ENCODE data around the gene UBLCP1.

UBLCP1 gene

DNA sequence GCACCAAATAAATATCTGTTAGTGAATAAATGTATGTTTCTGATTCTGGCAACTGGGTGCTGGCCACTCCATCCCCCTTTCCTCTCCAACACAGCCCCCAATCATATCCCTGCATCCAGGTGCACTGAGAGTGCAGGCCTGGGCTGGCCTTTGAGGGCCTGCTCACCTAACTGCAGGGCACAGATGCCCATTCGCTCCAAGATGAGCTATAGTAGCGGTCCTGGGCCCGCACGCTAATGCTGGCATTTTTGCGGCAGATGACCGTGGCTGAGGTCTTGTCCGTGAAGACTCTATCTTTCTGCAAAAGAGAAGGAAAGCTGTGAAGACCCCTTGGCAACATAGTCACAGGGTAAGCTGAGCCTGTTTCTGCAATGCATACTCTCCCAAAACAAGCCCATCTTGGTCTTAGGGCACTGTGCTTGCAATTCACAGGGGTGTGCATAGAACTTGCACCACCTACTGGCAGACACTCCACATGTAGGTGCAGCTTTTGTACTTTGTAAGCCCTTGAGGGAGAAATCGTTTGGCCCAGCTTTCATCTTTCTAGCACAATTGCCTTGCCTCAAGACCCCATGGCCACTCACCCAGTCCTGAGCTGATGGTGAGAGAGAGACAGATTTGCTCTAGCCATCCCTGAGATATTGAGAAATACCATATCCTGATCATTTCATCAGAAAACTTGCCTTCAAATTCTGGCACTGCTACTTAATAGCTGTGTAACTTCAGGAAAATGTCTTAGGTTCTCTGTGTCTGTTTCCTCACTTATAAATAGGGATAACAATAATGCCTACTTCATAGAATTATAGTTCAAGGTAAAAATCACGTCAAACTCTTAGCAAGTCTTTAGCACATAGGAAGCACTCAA lies 53.7 kb downstream of the UBLCP1 start:
- DNase-seq: no peak

DNA sequence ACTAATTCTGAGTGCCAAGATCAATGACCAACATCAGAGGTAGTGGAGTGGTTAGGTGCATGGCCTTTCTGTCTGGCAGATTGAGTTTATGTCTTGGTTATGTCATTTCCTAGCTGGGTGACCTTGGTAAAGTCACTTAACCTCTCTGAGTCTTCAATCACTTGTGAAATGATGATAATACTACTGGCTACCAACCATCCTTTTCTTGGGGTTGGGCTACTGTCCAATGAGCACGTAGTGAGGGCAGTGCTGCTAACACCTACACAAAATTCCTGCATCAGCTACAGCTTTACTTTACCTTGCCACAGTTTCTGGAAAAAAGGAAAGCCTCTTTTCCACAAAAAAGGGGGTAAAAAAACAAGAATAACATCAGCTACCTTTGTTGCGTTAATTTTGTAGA lies 54.8 kb downstream of the UBLCP1 start:
- DNase-seq: no peak

DNA sequence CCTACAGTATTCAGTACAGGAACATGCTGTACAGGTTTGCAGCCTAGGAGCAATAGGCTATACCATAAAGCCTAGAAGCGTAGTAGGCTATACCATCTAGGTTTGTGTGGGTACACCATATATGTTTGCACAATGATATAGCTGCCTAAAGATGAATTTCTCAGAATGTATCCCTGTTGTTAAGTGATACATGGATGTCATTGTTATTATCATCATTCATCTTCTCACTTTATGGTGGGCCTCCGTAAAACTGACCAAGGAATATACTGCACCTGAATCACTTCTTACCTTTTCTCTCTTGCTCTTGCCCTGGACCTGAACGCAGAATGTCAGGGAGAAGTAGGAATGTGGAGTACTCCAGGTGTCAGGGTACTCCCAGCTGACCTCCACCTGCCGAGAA lies 55.4 kb downstream of the UBLCP1 start:
- DNase-seq: no peak

GRCh38 chr5:159319363-159319762 lies 56.3 kb downstream of the UBLCP1 start:
- no peak for DNase-seq

DNA sequence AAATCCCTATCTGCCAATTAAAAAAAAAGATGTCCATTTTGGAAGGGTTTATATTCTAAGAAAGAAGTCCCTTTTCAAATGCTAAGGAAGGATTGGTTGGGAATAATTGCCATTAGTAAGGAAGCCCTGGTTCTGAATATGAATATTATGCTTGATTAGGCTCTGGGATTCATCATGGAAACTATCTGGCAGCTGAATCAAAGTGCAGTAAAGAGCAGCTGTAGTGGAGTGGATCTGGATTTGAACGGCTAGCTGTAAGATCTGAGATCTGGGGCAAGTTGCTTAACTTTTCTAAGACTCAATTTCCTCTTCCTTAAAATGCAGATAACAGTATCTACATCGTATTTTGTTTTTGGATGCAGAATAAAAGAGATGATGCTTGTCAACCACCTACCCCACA lies 56.7 kb downstream of the UBLCP1 start:
- no peak for DNase-seq

DNA sequence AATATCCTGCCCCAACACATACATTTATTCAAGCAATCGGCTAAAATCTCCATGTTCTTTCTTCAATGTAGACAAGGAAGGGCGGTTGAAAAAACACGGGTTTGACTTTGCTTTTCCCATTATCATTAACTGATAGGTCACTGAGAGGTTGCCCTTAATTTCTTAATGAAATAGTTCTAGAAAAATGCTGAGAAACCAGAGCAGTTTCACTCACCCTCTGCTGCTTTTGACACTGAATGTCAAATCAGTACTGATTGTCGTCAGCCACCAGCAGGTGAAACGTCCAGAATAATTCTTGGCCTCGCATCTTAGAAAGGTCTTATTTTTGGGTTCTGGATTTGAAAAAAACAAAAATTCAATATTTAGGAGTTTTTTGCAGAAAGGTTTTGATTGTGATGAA lies 59.1 kb downstream of the UBLCP1 start:
- DNase-seq: no peak

DNA sequence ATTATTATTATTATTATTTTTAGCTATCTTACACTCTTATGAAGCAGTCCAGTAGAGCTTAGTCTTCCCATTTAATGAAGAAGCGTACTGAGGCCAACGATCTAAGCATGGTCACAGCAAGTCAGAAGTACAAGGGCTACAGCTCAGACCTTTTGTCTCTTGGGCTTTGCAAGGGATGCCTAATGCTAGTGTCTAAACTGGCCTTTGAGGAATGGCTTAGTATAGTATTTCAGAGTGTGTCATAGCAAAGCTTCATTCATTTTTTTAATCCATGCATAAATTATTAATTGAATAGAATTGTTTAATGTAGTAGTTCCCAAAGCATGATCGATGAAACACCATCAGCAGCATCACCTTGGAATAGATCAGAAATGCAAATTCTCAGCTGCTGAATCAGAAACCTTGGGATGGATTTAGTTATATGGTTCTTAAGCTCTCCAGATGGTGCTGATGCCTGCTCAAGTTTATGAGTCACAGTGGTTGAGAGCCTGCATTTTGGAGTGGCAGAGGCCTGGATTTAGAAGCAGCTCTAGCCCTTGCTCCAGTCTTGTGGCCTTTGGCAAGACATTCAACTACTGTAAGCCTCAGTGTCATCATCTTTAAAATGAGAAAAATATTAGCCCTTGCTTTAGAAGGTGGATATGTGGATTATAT lies 61.1 kb downstream of the UBLCP1 start:
- DNase-seq: no peak

DNA sequence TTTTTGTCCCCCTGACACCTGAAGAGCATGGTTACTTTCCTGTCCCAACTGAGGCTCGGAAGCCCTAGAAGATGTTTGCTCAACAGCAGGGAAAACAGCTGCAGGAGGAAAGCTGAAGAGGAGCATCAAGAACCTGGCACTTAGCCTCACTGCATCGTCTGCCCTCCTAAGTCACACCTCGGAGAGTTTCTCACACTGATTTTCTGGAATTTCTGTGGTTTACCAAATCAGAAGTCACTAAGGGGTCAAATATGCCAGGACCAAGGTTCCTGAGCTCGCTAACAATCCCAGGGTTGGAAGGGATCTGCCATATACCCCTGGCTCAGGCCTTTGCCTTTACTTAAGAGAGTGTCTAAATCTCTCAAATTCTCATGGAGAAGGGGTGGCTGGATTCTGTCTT lies 61.9 kb downstream of the UBLCP1 start:
- no peak for DNase-seq

- no peak for DNase-seq
Observed at GRCh38 chr5:159330131-159330800, 67.2 kb downstream of the UBLCP1 start, which contains the start of gene IL12B. IL12B (minus strand) TSS chr5:159330487; CDS start chr5:159326782, 3,705 bp downstream.

- no peak for DNase-seq
Observed at GRCh38 chr5:159331093-159331973, 68.2 kb downstream of the UBLCP1 start.

DNA sequence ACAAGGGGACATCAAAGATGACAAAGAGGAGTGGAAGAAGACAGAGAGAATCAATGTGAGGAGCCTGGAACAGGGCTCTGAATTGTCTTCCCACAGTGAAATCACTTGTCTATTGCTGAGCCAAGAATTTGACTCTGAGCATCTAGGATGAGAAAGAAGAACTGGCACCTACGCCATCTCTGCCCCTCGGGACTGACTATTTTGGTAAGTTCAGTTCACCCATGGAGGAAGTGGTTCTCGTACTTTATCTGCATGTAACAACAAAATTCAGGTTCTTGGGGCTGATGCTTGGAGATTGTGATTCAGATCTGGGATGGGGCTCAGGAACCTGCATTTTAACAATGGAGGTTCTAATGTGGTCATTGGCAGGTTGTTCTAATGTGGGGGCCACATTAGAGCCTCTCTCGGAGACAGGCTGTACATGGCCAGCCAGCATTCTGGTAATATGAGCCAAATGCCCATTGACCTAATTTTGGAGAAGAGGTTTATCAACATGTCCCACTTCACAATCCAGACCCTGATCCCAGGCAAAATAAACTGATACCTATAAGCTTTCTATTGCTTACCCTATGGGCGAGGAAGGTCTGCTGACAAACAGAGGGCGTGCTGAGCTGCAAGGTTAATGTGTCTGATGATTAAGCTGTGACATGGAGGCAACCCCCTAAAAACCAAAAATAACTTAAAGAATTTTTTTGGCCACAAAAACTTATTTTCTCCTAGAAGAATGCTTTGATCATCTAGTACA lies 69.9 kb downstream of the UBLCP1 start:
- no peak for DNase-seq

DNA sequence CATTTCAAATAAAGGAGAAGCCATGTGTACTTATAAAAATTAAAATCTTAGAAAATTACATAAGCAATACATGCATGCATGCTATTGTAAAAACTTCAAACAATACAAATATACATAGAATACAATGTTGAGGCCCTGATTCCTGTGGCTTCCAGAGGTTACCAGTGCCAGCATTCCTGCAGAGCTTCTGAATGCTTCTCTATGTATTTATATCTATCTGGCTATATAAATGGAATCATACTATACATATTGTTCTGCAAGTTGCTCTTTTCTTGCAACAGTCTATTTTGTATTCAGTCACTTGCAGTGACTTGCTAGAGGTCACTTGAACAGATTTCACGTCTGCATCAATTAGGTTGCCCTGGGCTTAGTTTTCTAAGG lies 70.4 kb downstream of the UBLCP1 start:
- DNase-seq: no peak
